ENCODE measurements around the gene PSMF1. TPM values are rescaled to one million over a fixed set of nuclear protein-coding genes. Genes with fewer than 3 reads are reported as not detected.

The PSMF1 gene
- total RNA-seq = 152 and 161 TPM in 2 replicates

DNA sequence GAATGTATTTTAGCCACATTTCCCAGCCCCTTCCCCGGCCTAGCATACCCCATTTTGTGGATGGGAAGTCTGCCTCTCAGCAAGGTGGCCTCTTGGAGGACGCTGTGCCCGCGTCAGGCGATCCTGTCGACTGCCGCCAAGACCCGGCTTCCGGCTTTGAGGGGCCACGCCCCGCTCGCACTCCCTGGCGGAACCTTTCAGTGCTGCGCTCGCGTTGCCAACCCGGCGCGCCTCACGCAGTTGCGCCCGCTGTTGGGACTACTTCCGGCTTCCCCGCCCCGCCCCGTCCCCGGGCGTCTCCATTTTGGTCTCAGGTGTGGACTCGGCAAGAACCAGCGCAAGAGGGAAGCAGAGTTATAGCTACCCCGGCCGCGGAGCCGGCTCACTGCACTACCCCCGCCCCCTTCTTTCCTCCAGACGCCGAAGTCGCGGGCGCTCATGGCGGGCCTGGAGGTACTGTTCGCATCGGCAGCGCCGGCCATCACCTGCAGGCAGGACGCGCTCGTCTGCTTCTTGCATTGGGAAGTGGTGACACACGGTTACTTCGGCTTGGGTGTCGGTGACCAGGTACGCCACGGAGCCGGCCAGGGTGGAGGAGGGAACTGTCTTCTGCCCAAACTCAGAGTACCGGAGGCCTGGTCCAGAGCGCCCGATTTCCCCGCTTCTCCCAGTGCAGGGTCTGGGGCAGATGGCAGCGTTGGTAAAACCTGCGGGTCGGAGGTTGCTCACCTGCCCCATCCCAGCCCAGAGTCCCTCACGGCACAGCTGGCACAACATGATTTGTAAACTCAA lies at the start of gene PSMF1:
TSS of gene PSMF1 (plus strand) at position 267 of the 792 bp plus-strand sequence. CDS start at position 439, 172 bp downstream.
- intact Hi-C loops (cut with micrococcal nuclease) = loop anchor here (1.0 to 2.0 kb wide), 4 partner anchors 107 to 286 kb away; partner anchors contain the start of genes FAM110A and FKBP1A

DNA sequence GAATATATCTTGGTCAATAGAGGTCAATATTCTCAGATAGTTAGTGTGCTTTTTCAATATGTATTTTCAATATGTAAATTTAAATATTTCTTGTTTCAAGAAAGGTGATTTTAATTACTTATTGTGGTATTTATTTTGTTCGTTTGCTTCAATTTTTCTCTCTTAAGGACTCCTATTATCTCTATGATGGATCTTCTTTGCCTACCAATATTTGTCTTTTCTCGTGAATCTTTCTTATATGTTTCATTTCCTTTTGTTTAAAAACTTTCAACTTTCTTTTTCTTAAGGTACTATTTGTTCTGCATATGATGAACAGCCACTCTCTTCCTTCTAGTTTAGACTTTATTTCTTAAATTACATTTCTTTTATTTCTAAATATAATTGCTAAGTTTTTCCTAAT lies 46.1 kb upstream of the PSMF1 start:
- intact Hi-C loops (cut with micrococcal nuclease) = no loop called here

DNA sequence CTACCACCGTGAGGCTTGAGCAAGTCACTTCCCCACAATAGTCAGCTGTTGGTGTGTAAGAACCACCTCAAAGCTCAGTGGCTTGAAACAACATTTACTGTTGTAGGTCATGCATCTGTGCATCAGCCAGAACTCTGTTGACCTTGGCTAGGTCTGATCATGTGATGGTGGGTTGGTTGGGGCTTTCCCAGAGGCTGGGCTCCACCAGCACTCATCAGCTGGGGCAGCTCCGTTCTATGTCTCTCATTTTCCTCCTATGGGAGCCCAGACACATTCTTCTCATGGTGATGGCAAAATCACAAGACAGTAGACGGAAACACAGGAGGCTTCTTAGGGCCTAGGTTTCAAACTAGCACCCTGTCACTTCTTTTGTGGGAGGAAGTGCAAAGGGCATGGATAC lies 42.8 kb upstream of the PSMF1 start:
- intact Hi-C loops (cut with micrococcal nuclease) = no loop called here

GRCh38 chr20:1081891-1082290 lies 36.5 kb upstream of the PSMF1 start:
- intact Hi-C loops (cut with micrococcal nuclease) = no loop called here

DNA sequence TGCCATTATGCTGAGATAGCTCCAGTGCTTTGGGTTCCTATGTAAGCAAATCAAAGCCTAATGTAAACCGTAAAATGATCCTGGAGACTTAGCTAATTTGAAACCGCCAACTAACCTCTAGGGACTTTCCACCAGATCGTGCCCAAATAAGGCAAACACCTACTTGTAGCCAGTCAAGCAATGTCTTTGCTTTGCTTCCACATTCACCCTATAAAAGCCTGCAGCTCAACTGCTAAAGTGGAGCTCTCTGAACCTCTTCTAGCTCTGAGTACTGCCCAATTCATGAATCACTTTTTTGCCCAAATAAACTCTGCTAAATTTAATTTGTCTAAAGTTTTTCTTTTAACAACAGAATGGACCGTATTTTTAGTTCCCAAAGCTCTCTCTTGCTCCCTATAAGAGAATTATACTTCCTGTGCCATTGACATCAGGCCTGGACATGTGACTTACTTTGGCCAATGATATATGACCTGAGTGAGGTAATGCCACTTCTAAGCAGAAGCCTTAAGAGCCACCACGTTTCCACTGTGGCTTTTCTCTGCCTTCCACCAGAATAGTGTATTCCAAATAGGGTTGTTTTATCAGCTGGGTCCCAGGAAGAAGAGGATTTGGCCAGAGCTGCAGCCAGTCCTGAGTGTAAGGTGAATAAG lies 34.8 kb upstream of the PSMF1 start:
- intact Hi-C loops (cut with micrococcal nuclease) = no loop called here

GRCh38 chr20:1085492-1086276 lies 32.7 kb upstream of the PSMF1 start:
- intact Hi-C loops (cut with micrococcal nuclease) = no loop called here

DNA sequence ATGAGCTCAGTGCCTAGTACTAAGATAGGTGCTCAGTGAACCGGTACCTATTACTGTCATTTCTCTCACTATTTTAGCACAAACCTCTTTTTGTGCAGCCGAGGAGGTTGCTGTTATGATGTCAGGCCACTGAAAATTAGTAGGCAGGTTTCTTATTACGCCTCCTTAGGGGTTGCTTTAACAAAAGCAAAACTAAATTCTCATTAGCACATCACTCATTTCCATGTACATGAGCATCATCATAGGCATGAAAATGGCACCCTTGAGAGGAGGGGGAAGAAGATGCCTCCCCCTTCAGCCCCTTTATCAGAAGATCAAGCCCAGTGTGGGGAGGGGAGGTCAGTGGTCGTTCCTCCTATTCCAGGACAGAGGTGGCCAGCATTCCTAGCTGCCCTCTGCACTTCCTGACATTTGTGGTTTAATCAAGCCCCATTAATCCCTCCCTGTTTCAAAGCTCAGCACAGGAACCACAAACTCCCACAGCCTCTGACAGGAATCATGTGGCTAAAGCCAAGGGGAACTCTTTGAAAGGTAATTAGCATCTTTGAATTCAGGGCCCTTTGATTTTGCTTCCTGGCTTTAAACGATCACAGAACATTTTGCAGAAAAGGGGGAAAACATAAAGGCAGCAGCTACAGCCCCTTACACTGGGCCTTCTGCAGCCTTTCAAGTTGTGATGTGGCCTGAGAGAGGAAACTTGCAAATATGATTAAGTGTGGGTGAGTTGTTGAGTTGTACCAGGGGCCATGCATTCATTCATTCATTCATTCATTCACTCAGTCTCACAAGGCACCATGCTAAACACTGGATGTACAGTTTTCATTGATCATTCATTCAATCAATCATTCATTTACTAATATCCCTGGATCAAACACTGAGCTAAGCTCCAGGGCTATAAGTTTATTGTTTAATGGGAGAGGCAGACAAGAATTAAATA lies 31.9 kb upstream of the PSMF1 start:
- intact Hi-C loops (cut with micrococcal nuclease) = no loop called here

- intact Hi-C loops (cut with micrococcal nuclease) = no loop called here
Measured at GRCh38 chr20:1087311-1087905, 31.0 kb upstream of the PSMF1 start.

DNA sequence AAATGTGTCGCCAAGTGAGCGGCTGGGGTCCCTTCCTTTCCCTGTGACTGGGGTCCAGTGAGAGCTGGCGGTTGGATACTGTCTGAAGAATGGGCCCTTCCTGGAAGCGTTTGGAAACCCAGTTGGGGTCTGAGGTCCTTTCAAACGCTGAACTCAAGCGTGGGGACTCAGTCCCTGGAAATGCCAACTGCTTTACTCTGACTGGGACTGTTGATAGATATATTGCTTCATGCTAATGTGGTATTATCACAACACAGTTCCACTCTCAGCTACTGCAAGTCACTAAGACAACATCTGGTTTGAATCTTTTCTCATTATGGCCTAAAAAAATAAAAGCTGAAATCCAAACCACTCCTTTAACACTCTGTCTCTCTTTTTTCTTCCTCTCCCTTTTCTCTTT lies 23.7 kb upstream of the PSMF1 start:
- intact Hi-C loops (cut with micrococcal nuclease) = no loop called here

GRCh38 chr20:1101533-1101932 lies 16.9 kb upstream of the PSMF1 start:
- intact Hi-C loops (cut with micrococcal nuclease) = no loop called here

- intact Hi-C loops (cut with micrococcal nuclease) = no loop called here
Measured at GRCh38 chr20:1102016-1102415, 16.4 kb upstream of the PSMF1 start.

- intact Hi-C loops (cut with micrococcal nuclease) = no loop called here
Measured at GRCh38 chr20:1103751-1104150, 14.7 kb upstream of the PSMF1 start.

GRCh38 chr20:1105599-1106194 lies 12.7 kb upstream of the PSMF1 start:
- intact Hi-C loops (cut with micrococcal nuclease) = no loop called here

DNA sequence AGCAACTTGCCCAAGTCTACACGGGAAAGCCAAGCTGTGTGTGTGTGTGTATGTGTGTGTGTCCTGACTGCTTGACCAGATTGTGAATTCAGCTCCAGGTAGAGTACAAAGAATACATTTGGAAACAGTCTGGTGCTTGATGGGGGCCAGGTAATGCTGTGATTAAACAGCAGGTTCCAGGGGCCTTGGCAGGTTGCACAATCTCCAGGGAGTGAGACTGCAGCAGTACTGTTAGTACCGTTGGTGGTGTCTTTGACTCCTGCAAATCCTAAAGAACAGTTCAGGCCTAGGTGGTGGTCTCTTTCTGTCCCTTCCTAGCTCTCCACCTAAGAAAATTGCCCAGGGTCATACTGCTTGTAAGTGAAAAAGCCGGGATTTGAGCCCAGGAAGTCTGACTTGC lies 11.2 kb upstream of the PSMF1 start:
- intact Hi-C loops (cut with micrococcal nuclease) = no loop called here

GRCh38 chr20:1108437-1108920 lies 9.9 kb upstream of the PSMF1 start:
- intact Hi-C loops (cut with micrococcal nuclease) = loop anchor here (1.0 kb wide), 2 partner anchors 105 to 292 kb away; no protein-coding TSS in a partner anchor

DNA sequence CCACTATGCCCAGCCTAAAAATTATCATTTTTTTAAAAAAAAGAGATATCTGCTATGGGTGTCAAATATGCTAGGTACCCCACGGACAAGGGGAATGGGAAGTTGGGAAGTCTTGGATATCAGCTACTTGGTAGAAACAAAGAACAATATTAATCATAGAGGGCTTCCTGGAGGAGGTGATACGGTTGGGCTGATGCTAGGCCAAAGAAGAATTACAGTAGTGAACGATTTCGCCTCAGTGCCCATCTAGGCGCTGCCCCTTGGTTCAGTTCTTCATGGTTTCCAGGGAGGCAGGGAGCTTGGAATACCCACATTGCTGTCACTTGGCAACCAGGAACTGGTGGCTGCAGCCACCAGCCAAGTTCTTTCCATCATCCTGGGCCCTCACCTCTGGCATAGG lies 5.5 kb upstream of the PSMF1 start:
- intact Hi-C loops (cut with micrococcal nuclease) = no loop called here

GRCh38 chr20:1118004-1118335 lies 432 bp upstream of the PSMF1 start:
- intact Hi-C loops (cut with micrococcal nuclease) = loop anchor here (1.0 to 2.0 kb wide), 4 partner anchors 107 to 285 kb away; partner anchors contain the start of genes FAM110A and FKBP1A

DNA sequence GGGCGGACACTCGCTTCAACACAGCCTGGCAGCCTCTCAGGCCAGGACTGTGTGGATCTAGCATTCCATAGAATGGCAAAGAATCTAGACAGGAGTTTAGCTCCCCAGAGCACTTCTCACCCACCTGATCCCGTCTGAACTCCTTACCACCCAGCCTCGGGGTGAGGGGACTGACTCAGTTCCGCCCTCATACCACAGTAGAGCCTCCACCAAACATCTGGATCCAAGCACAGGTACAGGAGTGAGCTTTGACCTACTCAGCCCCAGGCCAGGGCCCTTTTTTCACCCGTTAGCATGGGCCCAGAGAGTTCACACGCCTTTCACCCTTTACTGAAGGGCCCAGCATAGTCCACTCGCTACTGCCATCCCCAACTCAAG lies 715 bp downstream of the PSMF1 start:
- intact Hi-C loops (cut with micrococcal nuclease) = loop anchor here (2.0 kb wide), 1 partner anchor 286 kb away; the partner anchor contains the start of gene FAM110A

DNA sequence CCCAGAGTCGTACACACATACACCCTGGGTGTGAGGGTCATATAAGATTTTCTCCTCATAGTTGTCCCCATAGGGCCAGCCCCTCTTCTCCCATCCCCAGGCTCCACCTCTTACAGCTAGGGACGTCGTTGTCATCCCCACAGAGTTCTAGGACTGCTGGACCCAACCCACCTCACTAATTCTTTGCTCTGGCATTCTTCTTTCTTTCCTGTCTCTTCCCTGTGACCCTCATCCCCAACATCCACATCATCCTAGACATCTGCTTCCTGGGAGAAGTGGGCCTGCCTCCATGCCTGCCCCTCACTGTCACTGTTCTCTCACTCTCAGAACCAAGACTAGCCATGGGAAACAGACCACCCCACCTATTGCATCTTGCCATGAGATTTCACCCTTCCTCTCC lies 1.1 kb downstream of the PSMF1 start:
- intact Hi-C loops (cut with micrococcal nuclease) = loop anchor here (2.0 kb wide), 1 partner anchor 287 kb away; the partner anchor contains the start of gene FAM110A

DNA sequence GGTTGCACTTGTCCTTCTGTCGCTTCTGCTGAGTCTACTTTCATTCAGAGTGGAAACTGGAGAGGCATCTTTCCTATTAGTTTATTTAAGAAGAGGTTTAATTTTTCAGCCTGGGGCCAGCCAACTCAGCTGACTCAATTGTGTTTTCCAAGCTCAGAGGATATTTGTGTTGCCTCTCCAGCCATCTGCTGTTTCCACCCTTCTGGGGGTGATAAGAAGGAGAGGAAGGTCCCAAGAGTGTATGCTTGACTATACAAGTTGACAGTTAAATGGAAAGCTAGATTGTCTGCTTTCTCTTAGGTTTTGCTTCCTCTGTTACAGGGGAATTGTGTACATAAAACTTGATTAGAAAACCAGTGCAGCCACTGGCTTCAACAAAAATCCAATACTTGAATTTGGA lies 3.0 kb downstream of the PSMF1 start:
- intact Hi-C loops (cut with micrococcal nuclease) = no loop called here
